GM18508 (cell line): ENCODE data around the gene ADIPOR2.

Experiments
- ATAC-seq: cut with Tn5 transposase; IDR thresholded peaks from one replicate; pipeline ENCODE4 v1.9.1; 2021; ENCODE audit warnings: moderate number of reproducible peaks; ENCODE audit not compliant: insufficient read depth, unreplicated experiment

ADIPOR2 gene

GRCh38 chr12:1767407-1768090 is 76.7 kb downstream of the ADIPOR2 start:
- ATAC-seq, result no peak

DNA sequence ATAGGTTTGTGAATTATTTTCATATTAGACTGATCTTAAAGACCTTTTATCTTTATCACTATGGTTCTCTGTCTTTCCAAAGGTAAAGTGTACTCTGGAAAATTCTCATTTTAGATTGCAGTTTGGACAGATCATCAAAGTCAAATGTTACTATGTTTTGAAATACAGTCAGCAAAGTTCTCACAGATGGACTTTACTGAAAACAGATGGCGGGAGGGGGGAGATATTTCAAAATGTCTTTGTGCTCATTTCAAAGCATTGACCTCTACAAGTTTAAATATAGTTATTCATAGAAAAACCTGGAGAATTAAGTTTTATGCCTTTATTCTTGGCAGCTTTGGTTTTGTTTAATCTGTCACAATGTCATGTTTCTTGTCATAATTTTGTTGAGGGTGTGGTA is 77.7 kb downstream of the ADIPOR2 start:
- no peak for ATAC-seq

DNA sequence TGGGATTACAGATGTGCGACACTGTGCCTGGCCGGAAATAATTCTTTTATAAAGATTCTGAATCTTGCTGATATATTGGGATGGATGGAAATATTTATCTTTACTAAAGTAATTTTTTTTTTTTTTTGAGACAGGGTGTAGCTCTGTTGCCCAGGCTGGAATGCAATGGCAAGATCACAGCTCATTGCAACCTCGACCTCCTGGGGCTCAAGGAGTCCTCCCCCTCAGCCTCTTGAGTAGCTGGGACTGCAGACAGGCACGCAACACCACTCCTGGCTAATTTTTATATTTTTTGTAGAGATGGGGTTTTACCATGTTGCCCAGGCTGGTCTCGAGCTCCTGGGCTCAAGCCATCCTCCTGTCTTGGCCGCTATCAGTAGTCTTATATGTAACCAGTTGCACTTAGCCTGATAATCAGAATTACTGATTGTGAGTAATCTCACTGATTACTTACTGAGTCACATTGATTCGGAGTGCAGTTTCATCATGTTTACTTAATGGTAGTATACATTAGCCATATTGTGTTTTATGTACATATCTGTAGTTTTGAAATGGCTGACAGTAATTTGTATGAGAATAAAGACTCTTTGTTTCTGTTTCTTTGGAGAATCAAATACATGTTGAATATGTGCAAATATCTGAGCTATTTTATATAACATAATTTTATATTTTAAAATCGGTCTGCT is 79.1 kb downstream of the ADIPOR2 start:
- ATAC-seq, result no peak

- ATAC-seq, result no peak
Observed at GRCh38 chr12:1773937-1774655, 83.2 kb downstream of the ADIPOR2 start.

GRCh38 chr12:1776170-1776921 is 85.5 kb downstream of the ADIPOR2 start:
- no peak for ATAC-seq

DNA sequence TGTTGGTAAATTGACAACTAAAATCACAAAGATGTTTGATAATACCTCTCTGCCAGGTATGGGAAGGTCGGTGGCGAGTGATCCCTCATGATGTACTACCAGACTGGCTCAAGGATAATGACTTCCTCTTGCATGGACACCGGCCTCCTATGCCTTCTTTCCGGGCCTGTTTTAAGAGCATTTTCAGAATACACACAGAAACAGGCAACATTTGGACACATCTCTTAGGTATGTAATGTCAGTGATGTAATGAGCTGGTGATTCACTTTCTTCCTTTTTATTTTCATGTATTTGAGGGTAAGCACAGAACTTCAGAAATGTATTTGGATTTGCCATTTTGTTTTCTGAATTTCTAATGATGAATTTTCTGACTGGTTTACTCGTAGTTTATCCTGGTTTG is 86.9 kb downstream of the ADIPOR2 start:
- ATAC-seq, result no peak

GRCh38 chr12:1778911-1779310 is 88.0 kb downstream of the ADIPOR2 start:
- no peak for ATAC-seq

- no peak for ATAC-seq
Observed at GRCh38 chr12:1779783-1780182, 88.9 kb downstream of the ADIPOR2 start.

DNA sequence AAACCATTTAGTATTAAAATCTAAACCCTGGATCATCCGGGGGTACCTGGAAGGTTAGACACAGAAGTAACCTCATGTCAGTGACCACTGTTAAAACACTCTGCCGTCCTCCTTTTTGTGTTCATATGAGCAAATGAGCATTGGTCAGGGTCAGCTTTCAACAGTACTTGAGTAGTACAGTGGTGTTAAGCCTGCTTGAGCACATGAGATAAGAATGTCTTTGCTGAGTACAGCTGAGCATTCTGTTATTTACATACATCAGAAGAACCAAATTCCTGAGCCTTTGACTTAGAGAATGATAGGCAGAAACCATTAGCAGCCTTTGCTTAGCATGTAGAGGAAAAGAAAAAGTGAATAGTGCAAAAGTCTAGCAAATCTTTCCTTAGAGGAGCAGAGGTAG is 90.9 kb downstream of the ADIPOR2 start:
- no peak for ATAC-seq

DNA sequence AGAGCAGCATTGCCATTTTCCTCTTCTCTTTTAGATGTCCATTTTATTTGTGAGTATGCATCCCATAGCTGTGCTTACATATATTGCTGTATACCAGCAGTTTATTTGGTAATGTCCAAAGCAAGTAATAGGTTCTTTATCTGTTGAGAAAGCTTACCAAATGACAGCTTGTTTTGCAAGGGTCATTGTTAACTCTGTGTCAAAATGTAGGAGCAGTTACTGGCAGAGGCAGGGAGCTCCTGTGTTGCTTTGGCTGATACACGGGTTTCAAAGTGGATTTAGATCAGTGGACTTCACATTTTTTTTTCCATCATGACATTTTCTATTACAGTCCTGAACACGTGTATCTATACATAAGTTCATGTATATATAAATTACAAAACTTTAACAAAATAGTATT is 91.3 kb downstream of the ADIPOR2 start:
- no peak for ATAC-seq

- ATAC-seq, result no peak
Observed at GRCh38 chr12:1787714-1788113, 96.8 kb downstream of the ADIPOR2 start.

DNA sequence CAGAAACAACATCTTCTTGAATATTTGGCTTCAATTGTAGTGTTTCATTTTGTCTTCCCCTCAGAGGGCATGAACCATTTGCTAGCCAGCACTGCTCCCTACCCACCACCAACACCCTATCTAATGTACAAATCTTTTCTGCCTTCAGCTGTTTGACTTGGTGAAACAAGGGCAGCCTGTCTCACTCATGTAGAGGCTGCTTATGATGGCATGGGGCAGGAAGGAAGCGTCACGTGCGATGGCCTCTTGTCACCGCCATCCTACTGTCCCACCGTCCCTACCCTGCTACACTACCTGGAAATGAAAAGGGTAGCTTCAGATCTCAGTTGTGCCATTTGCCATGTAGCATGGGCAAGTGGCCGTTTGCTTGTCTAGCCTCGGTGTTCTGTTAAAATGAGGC is 99.6 kb downstream of the ADIPOR2 start:
- ATAC-seq, result no peak

- no peak for ATAC-seq
Observed at GRCh38 chr12:1791104-1791841, 100.4 kb downstream of the ADIPOR2 start.

DNA sequence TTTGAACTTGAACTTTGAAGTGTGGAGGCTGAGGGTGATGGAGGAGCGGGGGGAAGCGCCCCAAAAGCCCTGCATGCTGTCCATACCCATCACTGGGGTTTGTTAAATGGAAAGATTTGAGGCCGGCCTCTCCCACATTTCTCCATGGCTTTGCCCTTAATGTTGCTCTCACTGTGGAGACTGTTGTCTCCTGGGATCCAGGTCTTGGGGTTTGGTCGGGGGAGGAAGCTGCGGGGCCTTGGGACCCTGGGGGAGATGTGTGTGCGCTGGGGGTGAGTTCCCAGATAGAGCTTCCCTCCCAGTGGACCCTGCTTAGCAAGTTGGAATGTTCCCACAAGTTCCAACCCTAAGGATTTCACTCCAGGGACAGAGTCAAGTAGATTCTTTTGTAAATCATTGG is 101.5 kb downstream of the ADIPOR2 start:
- no peak for ATAC-seq

DNA sequence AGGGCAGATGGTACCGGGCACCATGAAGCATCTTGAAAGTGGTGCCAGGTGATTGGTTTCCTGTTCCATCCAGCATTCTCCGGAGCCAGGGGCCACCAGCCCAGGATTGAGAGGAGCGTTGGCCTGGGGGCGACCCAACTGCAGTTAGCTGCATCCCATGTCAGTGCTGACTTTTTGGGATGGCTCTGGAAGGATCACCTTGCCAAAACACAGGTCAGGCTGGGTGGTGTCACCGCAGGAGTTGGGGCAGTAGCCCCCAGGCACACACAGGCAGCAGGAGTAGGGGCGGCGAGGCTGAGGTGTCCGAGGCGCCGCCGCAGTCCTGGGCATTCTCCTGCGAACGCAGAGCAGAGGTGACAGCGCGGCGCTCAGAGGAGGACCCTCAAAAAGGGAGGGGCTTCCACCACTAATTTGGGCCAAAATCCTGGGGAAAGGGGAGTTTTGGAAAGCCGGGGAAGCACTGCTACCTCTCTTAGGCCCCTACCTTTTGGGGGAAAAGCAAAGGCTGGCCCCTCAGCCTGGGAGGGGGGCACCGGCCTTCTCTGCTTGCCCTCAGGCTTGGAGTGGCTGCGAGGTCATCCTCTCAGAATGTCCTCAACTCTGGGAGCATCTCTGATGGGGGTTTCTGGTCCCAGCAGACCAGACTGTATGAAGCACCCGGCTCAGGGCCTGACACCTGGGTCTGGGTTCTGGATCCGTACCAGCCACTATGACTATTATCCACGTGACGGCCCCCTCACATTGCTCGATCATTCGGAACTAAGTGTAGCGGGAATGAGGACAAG is 102.7 kb downstream of the ADIPOR2 start:
- no peak for ATAC-seq

DNA sequence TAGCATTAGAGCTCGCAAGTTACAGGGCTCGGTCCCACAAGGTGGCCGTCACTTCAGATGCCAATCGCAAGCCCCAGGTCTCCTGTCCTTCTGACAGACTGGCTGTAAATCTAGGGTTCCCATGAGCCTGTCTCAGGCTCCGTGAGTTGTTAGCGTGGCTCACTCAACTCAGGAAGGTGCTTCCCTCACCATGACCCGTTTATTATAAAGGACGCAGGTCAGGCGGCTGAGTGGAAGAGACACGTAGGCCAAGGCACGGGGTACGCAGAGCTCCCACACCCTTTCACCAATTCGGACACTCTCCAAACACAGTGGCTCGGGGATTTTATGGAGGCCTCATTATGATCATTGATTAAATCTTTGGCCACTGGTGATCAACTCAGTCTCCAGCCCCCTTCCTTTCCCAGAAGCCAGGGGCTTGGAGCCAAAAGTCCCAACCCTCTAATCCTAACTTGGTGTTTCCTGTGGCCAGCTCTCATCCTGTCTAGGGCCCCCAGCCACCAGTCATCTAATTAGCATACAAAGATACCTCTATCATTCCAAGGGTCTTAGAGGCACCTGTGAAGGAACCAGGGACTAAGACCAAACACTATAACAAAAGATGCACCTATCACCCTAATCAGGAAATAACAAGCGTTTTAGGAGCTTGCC is 103.7 kb downstream of the ADIPOR2 start:
- ATAC-seq, result no peak

GRCh38 chr12:1795221-1795784 is 104.4 kb downstream of the ADIPOR2 start:
- ATAC-seq, result no peak

- ATAC-seq, result peak; percentile 49
Observed at GRCh38 chr12:1795785-1796514, 105.1 kb downstream of the ADIPOR2 start.
